HG02970 (cell line): ENCODE results near the gene MRPL3.
A peak's percentile ranks its signal among the peaks of the same experiment; 100 is the strongest.

Experiments
- ATAC-seq: cut with Tn5 transposase; IDR thresholded peaks from one replicate; pipeline ENCODE4 v1.9.1; 2021; ENCODE audit warnings: mild to moderate bottlenecking, moderate library complexity, moderate number of reproducible peaks; ENCODE audit not compliant: unreplicated experiment, low FRiP score

The MRPL3 gene

DNA sequence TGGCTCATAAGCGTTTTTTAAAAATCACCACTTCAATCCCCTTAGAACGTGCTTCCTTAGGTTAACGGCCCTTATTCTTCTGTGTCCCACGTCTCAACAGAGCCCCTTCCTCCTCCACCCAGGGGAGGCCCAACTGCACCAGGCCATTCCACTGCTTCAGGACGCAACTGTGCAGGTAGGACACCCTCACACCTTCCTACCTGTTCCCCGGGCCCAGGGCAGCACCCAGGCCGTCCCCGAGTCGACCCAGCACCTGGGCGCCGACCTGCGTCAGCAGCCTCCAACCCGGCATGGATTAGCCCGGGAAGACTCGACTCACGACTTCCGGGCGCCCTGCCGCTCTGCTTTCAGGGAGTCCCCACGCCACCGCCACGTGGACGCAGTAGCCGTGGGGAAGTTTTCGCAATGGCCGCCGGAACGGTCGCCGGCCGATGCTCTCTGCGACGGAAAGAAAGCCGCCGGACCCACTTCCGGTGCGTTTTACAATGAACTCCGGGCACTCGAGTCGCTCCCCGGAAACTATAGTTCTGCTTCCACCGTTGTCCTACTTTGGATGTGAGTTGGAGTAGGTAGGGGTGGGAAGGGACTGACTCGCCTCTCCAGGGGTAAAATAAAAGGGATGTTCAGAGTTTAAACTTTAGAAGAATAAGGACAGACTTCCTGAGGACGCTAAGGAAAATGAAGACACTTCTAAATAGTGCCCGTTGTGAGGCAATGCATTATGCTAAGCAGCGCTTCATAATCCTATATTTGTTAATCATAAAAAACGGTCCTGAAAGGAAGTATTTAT is at the start of gene MRPL3:
TSS of gene MRPL3 (minus strand) at position 442 of the 790 bp plus-strand sequence. CDS start at position 292, 150 bp downstream.
- peak; percentile 92 for ATAC-seq

- ATAC-seq: no peak
These were observed 49.0 kb upstream of the MRPL3 start for GRCh38 chr3:131551761-131552160.

DNA sequence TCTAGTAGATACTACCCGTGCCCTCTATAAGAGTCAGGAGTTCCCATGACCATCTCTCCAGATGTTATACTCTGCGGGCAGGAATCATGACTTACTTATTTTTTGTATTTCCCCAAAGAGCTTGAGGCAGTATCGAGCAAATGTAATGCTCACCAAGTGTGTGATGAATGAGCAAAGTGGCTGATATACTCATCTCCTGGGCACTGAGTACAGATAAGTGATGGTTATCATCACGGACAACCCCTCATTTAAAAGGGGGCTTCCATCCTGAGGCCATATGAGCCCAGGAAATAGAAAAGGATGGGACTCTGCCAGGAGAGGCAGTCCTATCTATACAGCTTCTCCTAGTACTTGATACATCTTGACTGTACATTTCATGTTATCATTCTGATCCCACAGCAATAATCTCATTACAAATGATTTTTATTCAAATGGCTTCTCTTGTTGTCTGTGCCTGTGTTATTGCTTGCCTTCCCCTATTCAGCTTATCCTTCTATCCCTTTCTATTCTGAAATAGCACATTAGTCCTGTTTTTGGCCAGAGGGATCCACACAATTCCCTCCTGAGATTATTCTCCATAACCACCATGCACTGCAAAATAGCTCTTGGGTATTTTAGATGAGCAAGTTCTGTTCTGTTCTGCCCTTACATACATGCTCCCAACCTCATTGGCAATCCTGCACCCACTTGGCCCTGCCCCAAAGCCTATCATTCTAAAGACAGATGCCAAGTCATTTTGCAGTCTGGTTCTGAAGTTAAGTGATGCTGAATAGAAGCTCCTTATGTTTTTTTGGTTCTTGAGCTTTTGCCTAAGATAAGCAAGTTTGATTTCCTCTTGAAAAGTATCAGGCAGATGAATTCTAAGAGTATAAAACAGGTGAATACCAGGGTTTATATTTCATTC is 48.0 kb upstream of the MRPL3 start:
- no peak for ATAC-seq

DNA sequence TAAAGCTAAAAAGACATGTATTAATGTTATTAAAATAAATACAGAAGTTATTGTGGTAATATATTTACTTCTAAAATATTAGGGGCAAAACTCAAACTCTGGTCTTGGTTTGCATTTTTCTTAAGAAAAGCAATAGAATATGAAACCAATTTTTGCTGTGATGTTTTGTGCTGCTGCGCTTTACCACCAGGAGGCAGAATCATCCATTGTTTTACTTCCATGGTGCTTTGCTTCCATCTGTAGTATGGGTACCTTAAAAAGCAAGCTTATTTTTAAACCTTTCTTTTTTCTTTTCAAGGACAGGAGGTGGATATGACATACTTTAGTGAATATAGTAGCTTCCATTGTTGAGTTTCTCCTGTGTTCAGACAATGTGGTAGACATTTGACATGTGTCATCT is 46.6 kb upstream of the MRPL3 start:
- no peak for ATAC-seq

GRCh38 chr3:131547585-131547984 is 44.8 kb upstream of the MRPL3 start:
- ATAC-seq: no peak

DNA sequence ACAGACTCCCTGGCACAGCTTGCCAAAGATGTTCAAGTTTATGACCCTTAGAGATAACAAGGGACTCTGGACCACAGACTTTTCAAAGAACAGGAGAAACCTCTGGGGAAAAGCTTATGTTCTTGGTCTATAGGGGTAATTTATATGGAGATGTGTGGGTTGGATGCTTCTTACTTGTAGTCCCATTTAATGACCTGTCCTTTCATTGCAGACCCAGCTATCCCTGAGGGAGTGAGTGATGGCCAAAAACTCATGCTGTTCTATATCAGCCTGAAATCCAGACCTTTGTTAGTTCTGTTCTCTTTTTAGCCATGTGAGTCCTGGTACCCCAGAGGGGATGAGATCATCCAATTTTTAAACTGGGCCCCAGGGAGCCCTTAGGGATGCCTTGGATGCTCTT is 43.7 kb upstream of the MRPL3 start:
- no peak for ATAC-seq

GRCh38 chr3:131544557-131544956 is 41.8 kb upstream of the MRPL3 start:
- no peak for ATAC-seq

GRCh38 chr3:131543714-131544113 is 40.9 kb upstream of the MRPL3 start:
- no peak for ATAC-seq

DNA sequence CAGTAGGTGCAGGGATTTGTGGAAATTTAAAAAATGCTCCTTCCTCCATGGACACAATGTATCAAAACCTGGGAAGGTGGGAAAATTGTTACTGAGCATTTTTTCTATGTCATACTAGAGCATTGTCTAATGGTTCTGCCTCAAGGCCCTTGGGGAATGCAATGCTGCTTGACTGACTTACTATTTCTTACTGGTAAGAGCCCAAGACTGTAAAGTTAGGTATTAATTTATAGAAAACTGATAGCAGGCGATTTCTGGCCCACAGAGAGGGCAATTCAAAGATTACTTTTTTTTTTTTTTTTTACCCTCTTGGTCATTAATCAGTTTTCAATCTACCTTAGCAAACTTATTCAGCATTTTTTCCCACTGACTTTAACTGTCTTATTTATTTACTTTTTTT is 38.5 kb upstream of the MRPL3 start:
- ATAC-seq: no peak

DNA sequence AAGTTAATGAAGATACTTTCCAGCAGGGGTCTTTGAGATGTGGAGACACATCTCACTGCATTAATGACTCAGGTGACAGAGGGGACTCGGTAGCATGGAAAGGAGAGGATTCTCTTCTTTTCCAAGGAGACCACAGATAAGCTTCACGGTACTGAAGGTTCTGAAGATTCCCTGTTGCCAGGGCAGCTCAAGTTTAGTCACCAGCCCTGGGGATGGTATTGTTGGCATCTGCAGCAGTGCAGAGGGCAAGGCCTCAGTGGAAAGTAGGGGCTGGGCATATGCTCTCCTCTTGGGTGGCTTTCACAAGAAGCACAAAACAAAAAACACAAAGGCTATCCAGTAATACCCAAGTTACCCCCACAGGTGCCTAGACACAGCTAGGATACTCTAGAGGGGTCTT is 38.0 kb upstream of the MRPL3 start:
- ATAC-seq: no peak

- ATAC-seq: no peak
These were observed 37.4 kb upstream of the MRPL3 start for GRCh38 chr3:131540143-131540542.

GRCh38 chr3:131538968-131539367 is 36.2 kb upstream of the MRPL3 start:
- ATAC-seq: no peak

DNA sequence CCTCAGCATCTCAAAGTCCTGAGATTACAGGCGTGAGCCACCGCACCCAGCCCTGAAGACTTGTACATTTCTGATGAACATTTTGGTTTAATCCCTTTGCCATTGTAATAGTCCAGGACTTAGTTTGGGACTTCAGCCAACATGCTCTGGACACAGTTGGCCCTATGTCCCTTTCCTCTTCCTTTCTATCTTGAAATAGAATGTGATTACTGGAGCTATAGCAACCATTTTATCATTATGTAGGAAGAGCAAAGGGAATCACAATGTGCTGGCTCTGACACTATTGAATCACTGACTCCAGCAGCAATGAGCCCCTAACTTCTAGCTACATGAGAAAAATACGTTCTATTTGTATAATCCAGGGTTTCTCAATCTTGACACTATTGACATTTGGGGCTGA is 34.8 kb upstream of the MRPL3 start:
- ATAC-seq: no peak

- no peak for ATAC-seq
These were observed 32.8 kb upstream of the MRPL3 start for GRCh38 chr3:131535596-131535995.

DNA sequence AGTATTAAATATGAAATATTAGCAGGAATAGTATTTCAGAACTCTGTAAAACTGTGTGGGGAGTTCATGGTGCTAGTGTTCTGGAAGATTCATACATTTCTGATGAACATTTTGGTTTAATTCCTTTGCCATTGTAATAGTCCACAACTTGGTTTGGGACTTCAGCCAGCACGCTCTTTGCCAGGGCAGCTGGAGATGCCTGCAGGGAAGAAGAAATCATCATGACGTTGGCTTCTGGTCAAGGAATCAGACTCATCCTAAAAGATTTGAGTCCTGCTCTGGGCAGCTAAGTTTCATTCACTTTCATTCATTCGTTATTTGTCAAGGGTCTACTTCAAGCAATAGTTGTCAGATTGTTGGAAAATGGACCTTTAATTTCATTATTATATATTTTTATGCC is 32.4 kb upstream of the MRPL3 start:
- ATAC-seq: no peak

DNA sequence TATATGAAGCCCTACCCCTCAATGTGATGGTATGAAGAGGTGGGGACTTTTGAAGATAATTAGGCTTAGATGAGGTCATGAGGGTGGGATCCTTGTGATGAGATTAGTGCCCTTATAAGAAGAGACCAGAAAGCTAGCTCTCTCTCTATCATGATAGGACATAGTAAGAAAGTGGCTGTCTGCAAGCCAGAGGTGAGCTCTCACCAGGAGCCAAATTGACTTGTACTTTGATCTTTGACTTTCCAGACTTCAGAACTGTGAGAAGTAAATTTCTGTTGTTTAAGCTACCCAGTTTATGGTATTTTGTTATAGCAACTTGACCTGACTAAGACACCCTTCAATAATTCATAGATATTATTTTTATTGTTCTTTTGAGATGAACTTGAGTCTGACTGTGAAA is 29.9 kb upstream of the MRPL3 start:
- no peak for ATAC-seq

DNA sequence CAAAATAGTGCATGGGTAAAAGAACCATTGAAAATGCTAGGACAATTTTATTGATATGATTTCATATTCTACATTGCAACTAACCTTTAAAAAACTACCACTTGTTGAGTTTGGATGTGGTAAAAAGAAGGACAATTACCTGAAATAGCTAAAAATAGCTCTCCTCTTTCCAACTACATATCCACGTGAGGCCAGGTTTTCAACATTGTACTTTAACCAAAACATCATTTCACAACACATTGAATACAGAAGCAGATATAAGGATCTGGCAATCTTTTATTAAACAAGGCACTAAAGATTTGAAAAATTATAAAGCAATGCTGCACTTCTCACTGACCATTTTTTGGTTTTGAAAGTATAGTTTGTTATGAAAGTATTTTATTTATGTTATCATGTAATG is 28.1 kb upstream of the MRPL3 start:
- no peak for ATAC-seq

DNA sequence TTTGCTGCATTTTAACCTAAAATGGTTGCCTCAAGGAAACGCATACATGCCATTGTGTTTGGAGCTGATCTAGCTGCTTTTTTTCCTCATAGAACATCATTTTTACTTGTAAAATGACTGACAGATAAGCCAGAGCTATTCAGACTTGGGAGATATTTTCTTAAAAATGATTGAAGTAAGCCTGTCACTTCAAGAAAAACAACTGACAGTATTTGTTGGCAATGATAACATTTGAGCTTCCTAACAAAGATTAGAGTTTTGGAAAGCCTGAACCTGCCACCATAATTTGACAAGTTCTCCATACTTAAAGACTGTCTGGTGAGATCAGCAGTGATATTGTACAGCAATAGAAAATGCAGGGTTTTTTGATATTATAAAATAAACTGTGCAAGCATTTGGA is 27.6 kb upstream of the MRPL3 start:
- ATAC-seq: no peak

DNA sequence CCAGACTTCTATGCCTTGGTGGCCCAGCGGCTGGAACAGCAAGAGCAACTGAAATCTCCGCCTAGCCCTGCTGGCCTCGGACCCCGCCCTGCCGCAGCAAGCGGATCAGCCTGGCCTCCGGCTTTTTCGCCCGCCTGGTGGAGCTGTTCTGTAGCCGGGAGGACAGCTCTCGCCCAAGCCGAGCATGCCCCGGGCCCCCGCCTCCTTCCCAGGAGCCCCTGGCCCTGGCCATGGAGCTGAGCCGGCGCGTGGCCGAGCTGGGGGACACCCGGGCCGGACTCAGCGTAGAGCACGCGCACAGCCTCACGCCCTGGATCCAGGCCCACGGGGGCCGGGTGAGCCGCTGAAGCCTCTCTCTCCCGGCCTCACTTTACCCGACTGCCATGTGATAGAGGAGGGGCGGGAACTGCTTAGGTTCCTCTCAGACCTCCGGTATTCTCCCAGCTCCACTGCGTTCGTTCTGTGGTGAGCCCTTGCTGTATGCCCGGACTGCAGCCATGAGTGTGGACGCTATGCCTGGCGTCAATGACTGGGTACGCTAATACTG is 24.1 kb upstream of the MRPL3 start:
- ATAC-seq: no peak

DNA sequence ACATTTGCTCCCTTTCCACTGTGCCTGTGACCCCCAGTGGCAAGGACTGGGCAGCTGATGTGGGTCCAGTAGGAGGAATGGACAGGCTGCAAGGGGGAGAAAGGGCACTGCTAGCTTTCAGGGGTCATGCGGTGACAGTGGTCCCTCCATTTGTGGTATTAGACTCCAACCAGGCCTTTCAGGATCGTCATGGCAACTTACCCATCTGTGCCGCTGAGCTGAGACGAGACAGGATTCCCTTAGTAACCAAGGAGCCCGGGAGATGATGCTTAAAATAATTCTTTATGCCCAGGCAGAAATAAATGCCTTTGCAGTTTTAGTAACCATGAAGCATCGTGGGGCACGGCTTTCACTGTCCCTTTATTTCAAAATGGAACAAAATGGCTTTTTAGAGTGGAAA is 15.9 kb upstream of the MRPL3 start:
- ATAC-seq: no peak

DNA sequence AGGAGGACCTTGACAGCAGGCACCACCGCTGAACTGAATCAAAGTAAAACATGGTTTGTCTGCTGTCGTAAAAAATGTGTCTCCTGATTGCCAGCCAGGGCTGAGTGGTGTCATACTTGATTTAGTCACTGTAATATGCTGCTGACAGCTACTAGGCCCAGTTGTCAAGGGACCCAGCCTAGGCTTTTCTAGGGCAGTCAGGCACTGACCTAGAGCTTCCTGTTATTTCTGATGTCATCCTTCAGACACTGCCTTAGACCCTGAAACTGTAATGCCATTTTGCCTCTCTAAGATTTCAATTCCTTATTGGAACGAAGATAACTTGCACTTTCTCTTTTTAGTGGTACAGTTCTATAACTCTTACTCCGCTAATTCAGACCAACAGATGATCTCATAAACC is 2.6 kb upstream of the MRPL3 start:
- no peak for ATAC-seq

- no peak for ATAC-seq
These were observed 507 bp upstream of the MRPL3 start for GRCh38 chr3:131503320-131503635.
